Nephron (organoid): ENCODE data around the gene SP140.
"Not testable (repeated sequence)": the region's sequence is repeated elsewhere in the genome, so short reads cannot be mapped to it uniquely, and the experiment has no call there.

Experiments
- H3K27ac Mint-ChIP-seq, 3 experiments: 2 replicates each; pipeline ENCODE4 v1.8.0; 2020; ENCODE audit warnings: mixed read lengths in 3 of 3, mild to moderate bottlenecking in 2 of 3, moderate library complexity in 1 of 3
- H3K27me3 Mint-ChIP-seq: 2 replicates; pipeline ENCODE4 v1.8.0; 2021; ENCODE audit warnings: low read depth, mild to moderate bottlenecking, moderate library complexity, mixed read lengths
- H3K36me3 Mint-ChIP-seq: 2 replicates; pipeline ENCODE4 v1.8.0; 2020; ENCODE audit warnings: low read depth, mixed read lengths
- H3K4me1 Mint-ChIP-seq: 2 replicates; pipeline ENCODE4 v1.8.0; 2020; ENCODE audit warnings: mixed read lengths
- H3K4me3 Mint-ChIP-seq, 3 experiments: 2 replicates each; pipeline ENCODE4 v1.8.0; 2020; ENCODE audit warnings: mild to moderate bottlenecking in 3 of 3, mixed read lengths in 3 of 3, moderate library complexity in 2 of 3
- H3K9me3 Mint-ChIP-seq: 2 replicates; pipeline ENCODE4 v1.8.0; 2020; ENCODE audit warnings: mixed read lengths
- TF ChIP-seq, protein P1 (sequence below), 3 experiments: fragments of 200-600 bp; sonication (generic); IDR thresholded peaks; one replicate each; pipeline ENCODE4 v1.5.0; 2021; ENCODE audit warnings: antibody characterized with exemption in 3 of 3; ENCODE audit not compliant: unreplicated experiment in 3 of 3

SP140 gene

DNA sequence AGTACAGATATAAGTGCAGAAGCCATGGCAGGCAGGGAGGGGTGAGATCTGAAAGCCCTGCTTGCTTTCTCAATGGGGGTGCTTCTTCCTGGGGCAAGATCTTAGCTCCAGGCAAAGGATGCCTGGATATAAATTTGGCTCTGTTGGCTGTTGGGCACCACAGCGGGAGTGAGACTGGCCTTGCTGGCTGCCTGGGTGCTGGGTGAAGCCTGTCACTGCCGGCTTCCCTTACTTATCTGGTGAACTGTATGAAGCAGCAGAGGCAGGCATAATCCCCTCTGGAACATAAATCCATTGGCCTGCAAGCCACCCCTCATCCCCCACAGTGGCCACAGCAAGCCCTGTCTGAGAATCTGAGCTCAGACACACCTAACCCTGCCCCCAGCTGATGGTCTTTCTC lies 74.1 kb downstream of the SP140 start:
- Mint-ChIP-seq H3K4me1 (no peaks in the 10 kb centered on the region), H3K4me3 (no peak overlapping the region), H3K27ac (no peak overlapping the region), H3K9me3 (peaks cover 20% of the 10 kb centered on the region), H3K27me3 (peaks cover 3% of the 10 kb centered on the region), H3K36me3 (no peaks in the 10 kb centered on the region)
- TF ChIP-seq, protein P1, sequence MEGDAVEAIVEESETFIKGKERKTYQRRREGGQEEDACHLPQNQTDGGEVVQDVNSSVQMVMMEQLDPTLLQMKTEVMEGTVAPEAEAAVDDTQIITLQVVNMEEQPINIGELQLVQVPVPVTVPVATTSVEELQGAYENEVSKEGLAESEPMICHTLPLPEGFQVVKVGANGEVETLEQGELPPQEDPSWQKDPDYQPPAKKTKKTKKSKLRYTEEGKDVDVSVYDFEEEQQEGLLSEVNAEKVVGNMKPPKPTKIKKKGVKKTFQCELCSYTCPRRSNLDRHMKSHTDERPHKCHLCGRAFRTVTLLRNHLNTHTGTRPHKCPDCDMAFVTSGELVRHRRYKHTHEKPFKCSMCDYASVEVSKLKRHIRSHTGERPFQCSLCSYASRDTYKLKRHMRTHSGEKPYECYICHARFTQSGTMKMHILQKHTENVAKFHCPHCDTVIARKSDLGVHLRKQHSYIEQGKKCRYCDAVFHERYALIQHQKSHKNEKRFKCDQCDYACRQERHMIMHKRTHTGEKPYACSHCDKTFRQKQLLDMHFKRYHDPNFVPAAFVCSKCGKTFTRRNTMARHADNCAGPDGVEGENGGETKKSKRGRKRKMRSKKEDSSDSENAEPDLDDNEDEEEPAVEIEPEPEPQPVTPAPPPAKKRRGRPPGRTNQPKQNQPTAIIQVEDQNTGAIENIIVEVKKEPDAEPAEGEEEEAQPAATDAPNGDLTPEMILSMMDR (IDR thresholded peaks at IDR 0.05; ENCODE audit: unreplicated experiment in 3 of 3): no peak

DNA sequence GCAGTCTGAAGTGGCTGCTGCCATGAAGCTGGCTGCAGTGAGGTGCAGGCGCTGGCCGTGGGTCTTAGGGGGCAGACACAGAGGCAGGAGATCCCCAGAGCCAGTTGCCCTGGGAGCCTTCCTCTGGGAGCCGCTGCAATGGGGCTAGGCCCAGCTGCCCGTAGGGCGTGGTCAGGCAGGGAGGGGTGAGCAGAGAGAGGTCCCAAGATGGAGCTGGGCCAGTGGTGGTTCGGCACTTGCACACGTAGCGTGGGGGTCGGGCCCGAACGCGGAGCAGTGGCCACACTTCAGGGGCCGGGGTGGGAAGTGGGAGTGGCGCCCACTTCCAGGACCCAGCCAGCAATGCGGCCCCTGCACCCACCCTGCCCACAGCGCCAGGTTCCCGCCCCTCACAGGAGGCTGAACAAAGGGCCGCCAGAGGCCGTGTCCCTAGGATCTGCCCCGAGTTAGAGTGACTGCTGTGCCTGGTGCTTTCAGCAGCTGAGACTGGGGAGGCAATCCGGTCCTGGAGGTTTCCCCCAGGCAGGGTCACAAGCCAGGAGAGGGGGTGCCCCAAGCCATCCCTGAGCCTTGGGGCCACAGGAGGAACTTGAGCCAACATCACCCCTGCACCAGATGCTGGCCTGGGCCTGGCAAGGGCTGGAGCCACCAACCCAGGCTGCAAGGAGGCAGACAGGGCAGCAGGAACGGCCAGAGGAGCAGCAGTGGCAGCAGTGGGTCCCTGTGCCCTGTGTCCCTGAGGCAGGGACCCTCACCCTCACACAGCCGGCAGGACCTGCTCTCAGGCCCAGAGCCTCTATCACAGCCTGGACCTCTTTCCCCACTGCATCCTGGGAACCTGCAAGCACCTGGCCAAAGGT lies 80.1 kb downstream of the SP140 start:
- Mint-ChIP-seq H3K4me1 (no peaks in the 10 kb centered on the region), H3K27me3 (peaks cover 3% of the 10 kb centered on the region), H3K9me3 (peaks cover 15% of the 10 kb centered on the region), H3K4me3 (no peak overlapping the region), H3K36me3 (no peaks in the 10 kb centered on the region), H3K27ac (no peak overlapping the region)
- TF ChIP-seq, protein P1 (IDR thresholded peaks at IDR 0.05; ENCODE audit: unreplicated experiment in 3 of 3): no peak

DNA sequence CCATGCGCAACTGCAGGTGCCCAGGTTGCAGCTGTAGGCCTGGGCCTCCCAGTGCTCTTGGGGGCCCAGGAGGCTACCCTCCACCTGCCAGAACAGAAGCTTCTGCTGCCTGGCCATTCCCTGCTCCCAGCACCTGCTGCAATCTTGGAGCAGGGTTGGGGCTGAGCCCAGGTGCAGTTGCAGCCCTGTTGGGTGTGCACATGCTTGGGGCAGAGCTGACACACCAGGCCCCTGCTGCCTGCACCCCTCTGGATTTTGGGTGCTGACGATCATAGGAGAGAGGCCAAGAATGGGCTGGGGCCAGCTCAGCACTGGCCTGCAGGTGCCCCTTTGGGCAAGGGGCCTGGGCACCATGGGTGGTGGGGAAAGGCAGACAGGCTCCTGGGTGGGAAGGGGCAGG lies 80.9 kb downstream of the SP140 start:
- peaks cover 15% of the 10 kb centered on the region for H3K9me3 Mint-ChIP-seq

DNA sequence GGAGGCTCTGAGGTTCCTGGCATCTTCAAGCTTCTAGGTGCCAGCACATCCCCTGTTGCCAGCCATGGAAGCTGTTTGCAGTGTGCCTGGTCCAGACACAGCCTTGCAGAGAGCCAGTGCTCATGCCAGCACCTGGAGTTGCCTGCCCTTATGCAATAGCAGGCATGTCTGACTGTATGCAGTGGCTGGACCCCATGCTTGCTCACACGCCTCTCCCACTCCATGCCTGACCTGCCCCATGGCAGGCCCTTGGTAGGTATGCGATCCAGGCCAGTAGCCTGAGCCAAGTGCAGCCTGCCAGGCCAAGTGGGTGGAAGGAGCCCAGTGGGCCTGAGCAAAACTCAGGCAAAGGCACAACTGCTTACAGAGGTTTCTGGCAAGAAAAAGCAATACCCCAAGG lies 81.9 kb downstream of the SP140 start:
- no peaks in the 10 kb centered on the region for H3K4me1 Mint-ChIP-seq
- peaks cover 3% of the 10 kb centered on the region for H3K27me3 Mint-ChIP-seq
- TF ChIP-seq, protein P1 (IDR thresholded peaks at IDR 0.05; ENCODE audit: unreplicated experiment in 3 of 3): no peak
- no peak overlapping the region for H3K4me3 Mint-ChIP-seq
- H3K27ac Mint-ChIP-seq: no peak overlapping the region
- no peaks in the 10 kb centered on the region for H3K36me3 Mint-ChIP-seq
- H3K9me3 Mint-ChIP-seq: peaks cover 13% of the 10 kb centered on the region

More for the DNA sequence above, 80.9 kb downstream of the SP140 start:
- Mint-ChIP-seq H3K4me3 (no peak overlapping the region), H3K4me1 (no peaks in the 10 kb centered on the region), H3K36me3 (no peaks in the 10 kb centered on the region), H3K27ac (no peak overlapping the region), H3K27me3 (peaks cover 3% of the 10 kb centered on the region)
- TF ChIP-seq, protein P1 (IDR thresholded peaks at IDR 0.05; ENCODE audit: unreplicated experiment in 3 of 3): no peak

DNA sequence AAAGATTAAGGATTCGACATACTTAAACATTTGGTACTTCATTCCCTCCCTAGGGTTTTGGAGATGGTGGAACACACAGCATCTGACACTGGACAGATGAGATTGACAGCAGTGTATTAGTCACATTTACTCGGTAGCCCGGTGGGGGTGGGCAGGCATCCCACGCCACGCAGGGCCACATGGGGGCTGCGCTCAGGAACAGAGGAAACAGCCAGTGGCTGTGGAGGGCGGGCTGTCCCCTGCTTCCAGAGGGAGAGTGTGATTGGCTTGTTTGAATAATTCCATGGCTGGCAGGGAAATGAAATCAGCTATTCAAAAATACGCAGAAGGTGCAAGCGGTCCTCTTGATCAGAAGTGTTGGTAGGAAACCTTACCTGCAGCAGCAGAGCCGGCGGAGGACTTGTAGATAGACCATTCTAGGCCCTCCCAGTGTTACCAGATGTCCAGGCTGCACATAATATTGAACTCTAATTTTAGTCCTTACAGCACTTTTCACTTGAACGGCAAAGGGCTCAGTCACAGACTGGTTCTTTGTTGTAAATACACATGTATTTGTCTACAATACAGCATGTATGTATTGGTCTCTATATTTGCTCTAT lies 83.0 kb downstream of the SP140 start:
- H3K4me3 Mint-ChIP-seq: no peak overlapping the region
- peaks cover 3% of the 10 kb centered on the region for H3K27me3 Mint-ChIP-seq
- no peak overlapping the region for H3K27ac Mint-ChIP-seq
- TF ChIP-seq, protein P1 (IDR thresholded peaks at IDR 0.05; ENCODE audit: unreplicated experiment in 3 of 3): no peak
- no peaks in the 10 kb centered on the region for H3K4me1 Mint-ChIP-seq
- no peaks in the 10 kb centered on the region for H3K36me3 Mint-ChIP-seq
- H3K9me3 Mint-ChIP-seq: peaks cover 6% of the 10 kb centered on the region

DNA sequence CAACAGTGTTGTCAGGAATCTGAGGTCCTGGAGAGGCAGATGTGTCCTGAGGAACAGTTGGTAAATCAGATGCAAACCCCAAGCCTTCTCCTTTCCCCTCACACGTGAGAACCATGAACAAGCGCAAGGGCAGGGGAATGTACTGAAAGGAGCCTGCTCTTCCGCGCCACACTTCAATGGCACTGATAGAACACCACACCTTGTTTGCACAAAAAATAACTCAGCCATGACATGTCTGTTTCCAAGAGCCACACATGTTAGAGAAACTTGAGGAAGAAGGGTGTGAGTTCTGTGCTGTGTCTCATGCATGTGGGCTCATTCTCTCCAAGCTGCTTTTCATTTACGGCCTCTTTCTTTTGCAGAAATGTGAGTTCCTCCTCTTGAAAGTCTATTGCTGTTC lies 85.3 kb downstream of the SP140 start:
- H3K4me3 Mint-ChIP-seq, H3K27ac Mint-ChIP-seq, H3K9me3 Mint-ChIP-seq, H3K36me3 Mint-ChIP-seq, H3K27me3 Mint-ChIP-seq, H3K4me1 Mint-ChIP-seq: not testable (repeated sequence)

DNA sequence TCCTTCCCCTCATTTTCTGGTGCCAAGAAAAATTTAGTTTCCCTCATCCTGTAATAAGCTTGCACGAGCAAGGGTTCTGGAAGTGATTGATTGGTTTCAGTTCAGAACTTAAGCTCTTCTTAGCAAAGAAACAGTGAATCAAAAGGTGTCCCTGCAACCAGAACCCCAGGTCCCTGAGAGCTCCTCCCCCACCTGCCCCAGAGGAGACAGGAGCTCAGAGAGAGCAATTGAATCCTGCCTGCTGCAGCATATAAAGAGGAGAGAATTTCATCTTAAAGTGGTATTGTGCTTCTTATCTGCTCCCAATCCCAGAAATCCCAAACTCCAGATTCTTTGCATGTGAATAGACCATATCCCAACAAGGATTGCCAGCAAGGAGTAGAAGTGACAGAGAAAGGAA lies 86.1 kb downstream of the SP140 start:
- not testable (repeated sequence) for H3K4me1 Mint-ChIP-seq, H3K4me3 Mint-ChIP-seq, H3K27me3 Mint-ChIP-seq, H3K36me3 Mint-ChIP-seq, H3K9me3 Mint-ChIP-seq, H3K27ac Mint-ChIP-seq
